ENCODE results near the gene ATP10A.

ATP10A gene

GRCh38 chr15:25863111-25863967, at the start of gene ATP10A:
TSS of gene ATP10A (minus strand) at chr15:25863327. CDS start at chr15:25863096, 231 bp downstream.
- no peak for DNase-seq

- no peak for DNase-seq
Measured at GRCh38 chr15:25912035-25912434, 48.9 kb upstream of the ATP10A start.

GRCh38 chr15:25910832-25911231, 47.7 kb upstream of the ATP10A start:
- no peak for DNase-seq

- no peak for DNase-seq
Measured at GRCh38 chr15:25909806-25910205, 46.7 kb upstream of the ATP10A start.

GRCh38 chr15:25909325-25909724, 46.2 kb upstream of the ATP10A start:
- DNase-seq = no peak

GRCh38 chr15:25905140-25905539, 42.0 kb upstream of the ATP10A start:
- no peak for DNase-seq

GRCh38 chr15:25903024-25903581, 40.0 kb upstream of the ATP10A start:
- DNase-seq = no peak

GRCh38 chr15:25901811-25902605, 38.9 kb upstream of the ATP10A start:
- no peak for DNase-seq

GRCh38 chr15:25900901-25901300, 37.8 kb upstream of the ATP10A start:
- no peak for DNase-seq

GRCh38 chr15:25900431-25900830, 37.3 kb upstream of the ATP10A start:
- DNase-seq = no peak

GRCh38 chr15:25899870-25900269, 36.7 kb upstream of the ATP10A start:
- no peak for DNase-seq

GRCh38 chr15:25897658-25898057, 34.5 kb upstream of the ATP10A start:
- DNase-seq = no peak

- no peak for DNase-seq
Measured at GRCh38 chr15:25894371-25894902, 31.3 kb upstream of the ATP10A start.

GRCh38 chr15:25893596-25893995, 30.5 kb upstream of the ATP10A start:
- DNase-seq = no peak

- DNase-seq = no peak
Measured at GRCh38 chr15:25892126-25892525, 29.0 kb upstream of the ATP10A start.

GRCh38 chr15:25891081-25891480, 28.0 kb upstream of the ATP10A start:
- DNase-seq = no peak

- no peak for DNase-seq
Measured at GRCh38 chr15:25890529-25890928, 27.4 kb upstream of the ATP10A start.

- no peak for DNase-seq
Measured at GRCh38 chr15:25887870-25888269, 24.7 kb upstream of the ATP10A start.

GRCh38 chr15:25886498-25887140, 23.5 kb upstream of the ATP10A start:
- no peak for DNase-seq

- DNase-seq = no peak
Measured at GRCh38 chr15:25884370-25884769, 21.2 kb upstream of the ATP10A start.

- DNase-seq = no peak
Measured at GRCh38 chr15:25883463-25884259, 20.5 kb upstream of the ATP10A start.

- no peak for DNase-seq
Measured at GRCh38 chr15:25882466-25882865, 19.3 kb upstream of the ATP10A start.
